Activated T-helper 1 cell treated with anti-CD3 and anti-CD28 coated beads, Interleukin-12 subunit alpha, Interleukin-12 subunit beta, Interleukin-2, Interleukin-4 antibody, amounts not matched to agents 30 ng/mL and 10 ng/mL and 1 ng/mL, durations not matched to agents 14 hours and 24 hours and 36 hours (primary cell): ENCODE measurements around the gene ATP6V1C2. TPM values are rescaled to one million over a fixed set of nuclear protein-coding genes. Genes with fewer than 3 reads are reported as not detected.

Experiments
- DNase-seq: peaks from one replicate; pipeline ENCODE4 v3.0.0; 2021; ENCODE audit warnings: low spot score
- H3K27ac Mint-ChIP-seq: one replicate; pipeline ENCODE4 v1.8.0; 2021; ENCODE audit warnings: mild to moderate bottlenecking, mixed read lengths
- H3K27me3 Mint-ChIP-seq: one replicate; pipeline ENCODE4 v1.8.0; 2022; ENCODE audit warnings: mild to moderate bottlenecking, moderate library complexity, mixed read lengths; ENCODE audit not compliant: insufficient read depth
- H3K36me3 Mint-ChIP-seq: one replicate; pipeline ENCODE4 v1.8.0; 2021; ENCODE audit warnings: low read depth, mixed read lengths
- H3K4me1 Mint-ChIP-seq: one replicate; pipeline ENCODE4 v1.8.0; 2021; ENCODE audit warnings: low read depth, mixed read lengths
- H3K4me3 Mint-ChIP-seq: one replicate; pipeline ENCODE4 v1.8.0; 2021; ENCODE audit warnings: mild to moderate bottlenecking, moderate library complexity, mixed read lengths
- H3K9me3 Mint-ChIP-seq: one replicate; pipeline ENCODE4 v1.8.0; 2021; ENCODE audit warnings: mixed read lengths
- intact Hi-C: fragments of 100-400 bp; cut with micrococcal nuclease; formaldehyde crosslinking; loops from one replicate; pipeline ENCODE4 v1.15.1; 2024
- total RNA-seq: library from RNA; stranded (reverse); gene quantifications from 2 replicates; pipeline ENCODE4 v1.2.3, GENCODE V29; 2022

ATP6V1C2 gene, protein sequence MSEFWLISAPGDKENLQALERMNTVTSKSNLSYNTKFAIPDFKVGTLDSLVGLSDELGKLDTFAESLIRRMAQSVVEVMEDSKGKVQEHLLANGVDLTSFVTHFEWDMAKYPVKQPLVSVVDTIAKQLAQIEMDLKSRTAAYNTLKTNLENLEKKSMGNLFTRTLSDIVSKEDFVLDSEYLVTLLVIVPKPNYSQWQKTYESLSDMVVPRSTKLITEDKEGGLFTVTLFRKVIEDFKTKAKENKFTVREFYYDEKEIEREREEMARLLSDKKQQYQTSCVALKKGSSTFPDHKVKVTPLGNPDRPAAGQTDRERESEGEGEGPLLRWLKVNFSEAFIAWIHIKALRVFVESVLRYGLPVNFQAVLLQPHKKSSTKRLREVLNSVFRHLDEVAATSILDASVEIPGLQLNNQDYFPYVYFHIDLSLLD
- total RNA-seq = 0.05 and 0.24 TPM in 2 replicates

DNA sequence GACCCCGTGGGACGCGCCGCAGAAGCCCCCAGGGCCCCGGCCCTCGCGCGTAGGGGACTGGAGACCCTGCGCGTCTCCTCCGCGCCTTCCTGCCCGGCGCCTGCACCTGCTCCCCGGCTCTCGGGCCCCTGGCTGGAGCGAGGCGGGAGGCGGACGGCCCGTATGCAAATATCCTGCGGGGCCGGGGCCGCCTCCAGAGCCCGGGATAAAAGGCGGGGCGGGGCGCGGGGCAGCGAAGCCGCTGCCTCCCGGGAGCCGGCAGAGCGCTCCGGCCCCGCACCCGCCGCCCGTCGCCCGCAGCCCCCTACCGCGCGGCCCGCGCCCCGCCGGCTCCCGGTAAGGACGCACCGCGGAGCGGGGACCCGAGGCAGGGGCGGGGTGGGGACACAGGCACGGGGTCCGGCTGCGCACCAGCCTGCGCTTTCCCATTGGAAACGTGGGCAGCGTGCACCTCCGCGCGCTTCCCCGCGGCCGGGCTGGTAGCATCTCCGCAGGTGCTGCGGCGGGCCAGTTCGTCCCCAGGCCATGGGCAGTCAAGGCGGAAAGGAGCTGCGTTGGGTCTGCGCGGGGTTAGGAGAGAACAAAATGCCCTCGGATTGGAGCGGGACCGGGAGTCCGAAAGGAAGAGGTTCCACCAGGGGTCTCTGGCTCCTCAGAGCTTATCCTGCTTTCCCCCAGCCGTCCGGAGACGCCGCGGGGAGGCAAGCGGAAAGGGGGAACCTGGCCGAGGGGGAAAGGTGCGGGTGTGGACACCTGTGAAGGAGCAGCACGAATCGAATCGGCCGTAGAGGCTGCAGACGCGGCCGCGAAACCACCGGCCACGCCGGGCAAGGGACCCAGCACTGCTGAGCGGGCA lies at the start of gene ATP6V1C2:
Gene ATP6V1C2 (plus strand): TSS at position 235 of the 856 bp plus-strand sequence. CDS start 1,220 bp downstream, outside the sequence.
- no peak within 1 kb of the TSS for H3K27ac Mint-ChIP-seq
- H3K9me3 Mint-ChIP-seq = no peaks in the 10 kb centered on the region
- H3K4me1 Mint-ChIP-seq = no peaks in the 10 kb centered on the region
- DNase-seq = no peak
- H3K4me3 Mint-ChIP-seq = peak within 1 kb of the TSS; percentile 28
- peaks cover 76% of the 10 kb centered on the region for H3K27me3 Mint-ChIP-seq
- intact Hi-C loops = no loop called here
- H3K36me3 Mint-ChIP-seq = no peaks in the 10 kb centered on the region

DNA sequence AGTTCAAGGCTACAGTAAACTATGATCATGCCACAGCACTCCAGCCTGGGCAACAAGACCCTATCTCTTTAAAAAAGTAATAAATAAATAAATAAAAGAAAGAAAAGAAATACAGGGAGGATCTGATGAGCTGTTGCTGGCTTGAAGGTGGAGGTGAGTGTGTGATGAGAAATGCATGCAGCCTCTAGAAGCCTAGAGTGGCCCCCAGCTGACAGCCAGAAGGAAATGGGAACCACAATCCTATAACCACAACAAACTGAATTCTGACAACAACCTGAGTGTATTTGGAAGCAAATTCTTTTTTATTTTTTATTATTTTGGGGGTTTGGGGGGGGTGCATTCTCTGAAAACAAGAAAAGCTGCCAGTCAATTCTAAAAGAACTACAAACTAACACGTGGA lies 46.3 kb upstream of the ATP6V1C2 start:
- no peak overlapping the region for H3K4me3 Mint-ChIP-seq
- no peak overlapping the region for H3K27ac Mint-ChIP-seq
- H3K36me3 Mint-ChIP-seq = peaks cover 23% of the 10 kb centered on the region
- intact Hi-C loops = no loop called here
- peaks cover 20% of the 10 kb centered on the region for H3K4me1 Mint-ChIP-seq
- DNase-seq = no peak
- H3K9me3 Mint-ChIP-seq = no peaks in the 10 kb centered on the region
- no peaks in the 10 kb centered on the region for H3K27me3 Mint-ChIP-seq

DNA sequence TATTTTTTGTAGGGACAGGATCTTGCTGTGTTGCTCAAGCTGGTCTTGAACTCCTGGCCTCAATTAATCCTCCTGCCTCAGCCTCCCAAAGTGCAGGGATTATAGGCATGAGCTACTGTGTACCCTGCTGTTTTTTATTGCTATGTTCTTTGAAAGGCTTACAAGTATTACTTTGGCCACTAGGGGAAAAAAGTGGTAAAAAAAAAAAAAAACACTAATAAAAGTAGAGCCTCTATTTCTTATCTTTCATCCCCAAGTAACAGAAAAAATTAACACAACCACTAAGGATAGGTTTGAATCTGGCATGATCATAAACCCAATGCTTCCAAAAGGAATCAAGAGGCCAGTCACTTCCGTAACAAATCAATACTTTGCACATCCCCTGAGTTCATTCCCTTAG lies 43.2 kb upstream of the ATP6V1C2 start:
- Mint-ChIP-seq H3K27me3 (no peaks in the 10 kb centered on the region), H3K27ac (no peak overlapping the region), H3K36me3 (peaks cover 34% of the 10 kb centered on the region), H3K4me1 (peaks cover 32% of the 10 kb centered on the region), H3K4me3 (no peak overlapping the region), H3K9me3 (no peaks in the 10 kb centered on the region)
- DNase-seq = no peak
- intact Hi-C loops = no loop called here

DNA sequence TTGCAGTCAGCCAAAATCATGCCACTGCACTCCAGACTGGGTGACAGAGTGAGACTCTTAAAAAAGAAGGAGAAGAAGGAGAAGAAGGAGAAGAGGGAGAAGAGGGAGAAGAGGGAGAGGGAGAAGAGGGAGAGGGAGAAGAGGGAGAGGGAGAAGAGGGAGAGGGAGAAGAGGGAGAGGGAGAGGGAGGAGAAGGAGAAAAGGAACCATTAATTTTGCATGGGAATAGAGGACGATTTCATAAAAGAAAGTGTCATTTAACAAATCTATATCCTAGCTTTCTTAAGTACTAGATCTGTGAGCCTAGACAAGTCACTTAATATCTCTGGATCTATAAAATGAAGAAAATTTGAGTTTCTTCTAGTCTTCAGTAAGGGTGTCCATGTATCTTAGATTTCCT lies 41.2 kb upstream of the ATP6V1C2 start:
- peaks cover 28% of the 10 kb centered on the region for H3K36me3 Mint-ChIP-seq
- no peaks in the 10 kb centered on the region for H3K27me3 Mint-ChIP-seq
- peaks cover 28% of the 10 kb centered on the region for H3K4me1 Mint-ChIP-seq
- intact Hi-C loops = no loop called here
- H3K4me3 Mint-ChIP-seq = no peak overlapping the region
- no peaks in the 10 kb centered on the region for H3K9me3 Mint-ChIP-seq
- DNase-seq = no peak
- H3K27ac Mint-ChIP-seq = no peak overlapping the region

DNA sequence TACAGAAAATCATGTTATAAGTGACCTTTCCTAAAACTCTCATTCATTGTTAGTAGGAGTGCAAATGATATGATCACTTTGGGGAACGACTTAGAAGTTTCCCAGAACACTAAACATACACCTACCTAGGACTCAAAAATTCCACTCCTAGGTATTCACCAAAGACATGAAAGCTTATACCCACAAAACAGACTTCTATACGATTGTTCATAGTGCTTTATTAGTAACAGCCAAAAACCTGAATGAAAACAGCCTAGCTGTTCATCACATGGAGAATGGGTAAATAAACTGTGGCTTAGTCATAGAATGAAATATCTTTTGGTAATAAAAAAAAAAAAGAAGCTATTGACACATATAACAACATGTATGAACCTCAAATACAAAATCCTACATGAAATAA lies 40.5 kb upstream of the ATP6V1C2 start:
- H3K27ac Mint-ChIP-seq = peak overlapping the region; percentile 70
- DNase-seq = no peak
- no peaks in the 10 kb centered on the region for H3K9me3 Mint-ChIP-seq
- H3K27me3 Mint-ChIP-seq = no peaks in the 10 kb centered on the region
- intact Hi-C loops = no loop called here
- H3K4me3 Mint-ChIP-seq = no peak overlapping the region
- H3K4me1 Mint-ChIP-seq = peaks cover 21% of the 10 kb centered on the region
- peaks cover 28% of the 10 kb centered on the region for H3K36me3 Mint-ChIP-seq

DNA sequence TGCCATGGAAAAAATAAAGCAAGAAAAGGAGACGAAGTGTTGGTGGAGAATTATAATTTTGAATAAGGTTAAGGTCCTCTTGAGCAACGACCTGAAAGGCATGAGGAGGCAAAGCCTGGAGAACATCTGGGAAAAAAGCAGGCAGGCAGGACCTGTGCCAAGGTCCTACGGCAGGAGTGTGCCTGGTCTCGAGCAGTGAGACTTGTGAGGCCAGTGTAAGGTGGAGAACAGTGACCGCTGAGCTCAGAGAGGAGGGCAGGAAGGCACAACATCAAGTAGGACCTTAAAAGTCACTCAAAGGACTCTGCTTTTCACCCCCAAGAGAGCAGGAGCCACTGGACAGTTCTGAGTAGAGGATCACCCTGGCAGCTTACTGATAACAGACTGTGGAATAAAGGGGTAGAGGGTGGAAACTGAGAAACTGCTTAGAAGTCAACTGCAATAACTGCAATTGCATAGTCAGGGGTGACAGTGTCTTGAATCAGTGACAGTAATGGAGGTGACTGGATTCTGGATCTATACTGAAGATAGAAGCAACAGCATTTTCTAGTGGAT lies 35.2 kb upstream of the ATP6V1C2 start:
- H3K36me3 Mint-ChIP-seq = peaks cover 12% of the 10 kb centered on the region
- H3K4me1 Mint-ChIP-seq = peaks cover 12% of the 10 kb centered on the region
- H3K4me3 Mint-ChIP-seq = no peak overlapping the region
- no peak overlapping the region for H3K27ac Mint-ChIP-seq
- DNase-seq = no peak
- H3K27me3 Mint-ChIP-seq = no peaks in the 10 kb centered on the region
- H3K9me3 Mint-ChIP-seq = no peaks in the 10 kb centered on the region
- intact Hi-C loops = no loop called here

DNA sequence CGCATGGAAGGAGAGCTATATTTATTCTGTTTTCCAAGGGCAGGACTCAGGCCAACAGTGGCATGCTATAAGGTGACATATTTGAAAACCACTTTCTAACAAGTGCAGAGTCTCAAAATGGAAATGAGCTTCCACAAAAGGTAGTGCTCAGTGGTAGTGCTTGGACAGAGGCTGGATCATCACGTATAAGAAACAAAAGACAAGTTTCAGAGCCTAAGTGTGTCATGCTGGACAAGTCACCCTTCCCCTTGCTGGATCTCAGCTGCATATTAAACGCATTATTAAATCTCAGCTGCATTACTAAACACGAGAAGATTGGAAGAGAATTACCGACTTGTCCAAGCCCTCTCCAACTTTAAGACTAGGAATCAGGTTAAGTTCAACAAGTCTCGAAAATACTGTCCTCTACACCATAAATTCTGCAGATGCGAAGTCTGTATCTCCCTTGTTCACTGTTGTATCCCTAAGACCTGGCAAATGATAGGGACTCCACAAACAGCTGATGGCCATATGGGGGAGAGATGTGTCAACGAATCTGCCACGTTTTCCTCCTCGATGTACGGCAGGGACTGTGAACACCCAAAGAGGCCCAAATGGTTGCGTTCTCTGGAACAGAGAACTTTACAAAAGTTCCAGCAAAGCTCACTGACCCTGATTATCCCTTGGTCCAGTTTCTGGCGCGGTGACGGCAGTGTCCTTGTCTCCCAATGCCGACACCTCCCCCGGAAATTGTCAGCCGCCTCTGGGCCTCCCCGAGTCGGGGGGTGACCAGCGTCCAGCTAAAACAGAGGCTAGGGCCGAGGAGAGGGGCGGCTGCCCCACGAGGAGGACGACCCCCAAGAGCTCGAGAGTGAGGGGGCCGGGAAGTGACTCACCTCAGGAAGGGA lies 32.3 kb upstream of the ATP6V1C2 start:
- Mint-ChIP-seq H3K27ac (no peak overlapping the region), H3K4me3 (no peak overlapping the region), H3K9me3 (no peaks in the 10 kb centered on the region), H3K4me1 (peaks cover 8% of the 10 kb centered on the region), H3K36me3 (peaks cover 2% of the 10 kb centered on the region), H3K27me3 (no peaks in the 10 kb centered on the region)
- no peak for DNase-seq
- intact Hi-C loops = loop anchor here (2.0 kb wide), 1 partner anchor 34 kb away; no protein-coding TSS in a partner anchor

DNA sequence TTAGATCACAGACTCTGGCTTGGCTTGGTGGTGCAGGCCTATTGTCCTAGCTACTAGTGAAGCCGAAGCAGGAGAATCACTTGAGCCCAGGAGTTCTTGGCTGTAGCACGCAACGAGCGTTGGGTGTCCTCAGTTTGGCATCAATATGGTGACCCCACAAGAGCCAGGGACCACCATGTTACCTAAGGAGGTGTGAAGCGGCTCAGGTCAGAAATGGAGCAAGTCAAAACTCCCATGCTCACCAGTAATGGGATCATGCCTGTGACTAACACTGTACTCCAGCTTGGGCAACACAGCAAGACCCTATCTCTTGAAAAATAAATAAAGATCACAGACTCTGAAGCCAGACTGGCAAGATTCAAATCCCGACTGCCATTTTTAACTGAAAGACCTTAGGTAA lies 29.9 kb upstream of the ATP6V1C2 start:
- H3K27ac Mint-ChIP-seq = peak overlapping the region; percentile 69
- no peaks in the 10 kb centered on the region for H3K27me3 Mint-ChIP-seq
- intact Hi-C loops = loop anchor here (2.0 kb wide), 1 partner anchor 119 kb away; no protein-coding TSS in a partner anchor
- DNase-seq = no peak
- H3K36me3 Mint-ChIP-seq = peaks cover 2% of the 10 kb centered on the region
- no peak overlapping the region for H3K4me3 Mint-ChIP-seq
- no peaks in the 10 kb centered on the region for H3K9me3 Mint-ChIP-seq
- peaks cover 8% of the 10 kb centered on the region for H3K4me1 Mint-ChIP-seq

DNA sequence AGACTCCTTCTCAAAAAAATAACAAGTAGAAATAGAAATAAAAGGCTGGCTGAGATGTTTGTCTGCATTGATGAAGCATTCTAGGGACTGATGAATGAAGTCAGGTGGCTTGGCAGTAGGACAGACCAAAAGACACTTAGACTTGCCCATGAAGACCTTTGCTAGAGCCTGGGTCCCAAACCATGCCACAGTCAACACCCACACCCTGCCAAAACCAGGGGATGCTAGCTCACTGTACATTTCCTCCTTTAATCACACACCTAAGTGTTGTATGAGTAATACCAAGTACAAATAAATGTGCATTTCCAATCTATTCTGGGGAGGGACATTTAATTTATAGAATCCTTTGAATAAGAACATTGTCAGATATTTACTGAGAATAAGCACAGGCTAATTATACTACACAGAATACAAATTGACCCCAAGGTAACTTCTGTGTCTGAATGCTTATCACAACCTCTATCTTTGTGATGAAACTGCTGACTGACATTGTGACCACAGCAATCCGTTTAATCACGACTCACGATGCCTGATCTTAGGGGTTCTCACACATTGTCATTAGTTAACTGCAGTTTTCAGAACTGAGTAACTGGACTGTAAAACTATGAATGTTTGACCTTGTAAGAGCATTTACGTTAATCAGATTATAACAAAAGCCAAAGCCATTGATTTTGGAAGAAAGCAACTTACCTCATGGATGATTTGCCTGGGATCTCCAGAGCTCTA lies 21.2 kb upstream of the ATP6V1C2 start:
- Mint-ChIP-seq H3K27me3 (peaks cover 9% of the 10 kb centered on the region), H3K4me3 (no peak overlapping the region), H3K9me3 (no peaks in the 10 kb centered on the region), H3K36me3 (no peaks in the 10 kb centered on the region), H3K27ac (no peak overlapping the region), H3K4me1 (no peaks in the 10 kb centered on the region)
- intact Hi-C loops = no loop called here
- no peak for DNase-seq

DNA sequence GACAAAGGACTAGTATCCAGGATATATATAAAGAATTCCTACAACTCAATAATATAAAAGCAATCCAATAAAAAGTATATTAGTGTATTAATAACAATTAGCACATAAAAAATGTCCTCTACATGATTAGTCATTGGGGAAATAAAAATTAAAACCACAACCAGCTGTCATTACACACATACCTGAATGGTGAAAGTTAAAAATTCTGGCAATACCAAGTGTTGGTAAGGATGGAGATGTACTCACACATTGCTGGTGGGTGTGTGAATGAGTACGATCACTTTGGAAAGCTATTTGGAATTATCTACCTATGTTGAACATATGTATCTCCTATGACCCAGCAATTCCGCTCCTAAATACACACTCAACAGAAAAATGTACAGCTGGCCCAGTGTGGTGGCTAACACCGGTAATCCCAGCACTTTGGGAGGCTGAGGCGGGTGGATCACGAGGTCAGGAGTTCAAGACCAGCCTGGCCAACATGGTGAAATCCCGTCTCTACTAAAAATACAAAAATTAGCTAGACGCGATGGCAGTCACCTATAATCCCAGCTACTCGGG lies 17.3 kb upstream of the ATP6V1C2 start:
- no peaks in the 10 kb centered on the region for H3K4me1 Mint-ChIP-seq
- H3K9me3 Mint-ChIP-seq = no peaks in the 10 kb centered on the region
- intact Hi-C loops = no loop called here

DNA sequence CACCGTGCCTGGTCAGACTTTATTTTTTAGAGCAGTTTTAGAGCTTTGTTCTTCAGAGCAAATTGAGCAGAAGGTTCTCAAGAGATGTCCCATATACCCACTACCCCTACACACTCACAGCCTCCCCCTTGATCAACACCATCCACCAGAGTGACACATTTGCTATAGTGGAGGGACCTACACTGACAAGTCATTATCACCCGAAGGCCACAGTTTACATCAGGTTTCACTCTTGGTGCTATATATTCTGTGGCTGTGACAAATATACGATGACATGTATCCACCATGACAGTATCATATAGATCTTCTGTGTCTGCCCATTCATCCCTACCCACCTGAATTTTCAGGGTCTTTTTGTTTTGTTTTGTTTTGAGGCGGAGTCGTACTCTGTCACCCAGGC lies 15.4 kb upstream of the ATP6V1C2 start:
- Mint-ChIP-seq H3K36me3 (no peaks in the 10 kb centered on the region), H3K4me3 (no peak overlapping the region), H3K27ac (no peak overlapping the region), H3K4me1 (no peaks in the 10 kb centered on the region), H3K27me3 (peaks cover 12% of the 10 kb centered on the region), H3K9me3 (no peaks in the 10 kb centered on the region)
- no peak for DNase-seq
- intact Hi-C loops = no loop called here

More for the DNA sequence above, 17.3 kb upstream of the ATP6V1C2 start:
- peaks cover 19% of the 10 kb centered on the region for H3K27me3 Mint-ChIP-seq
- no peak overlapping the region for H3K4me3 Mint-ChIP-seq
- DNase-seq = no peak
- no peaks in the 10 kb centered on the region for H3K36me3 Mint-ChIP-seq
- H3K27ac Mint-ChIP-seq = no peak overlapping the region
